MCF 10A (cell line): ENCODE measurements around the gene TEX48. TPM values are rescaled to one million over a fixed set of nuclear protein-coding genes. Genes with fewer than 3 reads are reported as not detected.

Experiments used
- BruUV-seq: library from RNA; stranded (reverse); fragments of 400-500 nt; replicated peaks from 2 replicates; lab custom pipeline; 2021; lab: Mats Ljungman, UMichigan
- CTCF ChIA-PET: fragments of 300-600 bp; sonication (Branson Sonifier 250); formaldehyde crosslinking; extraction: SDS; loops from one replicate; lab custom pipeline; 2021; ENCODE audit warnings: antibody characterized with exemption, inconsistent platforms; lab: Yijun Ruan, JAX
- POLR2A ChIA-PET: fragments of 300-600, 350-650 bp; sonication (Branson Sonifier 250); formaldehyde crosslinking; extraction: SDS; loops from one replicate; lab custom pipeline; 2020; ENCODE audit warnings: antibody characterized with exemption, inconsistent platforms; lab: Yijun Ruan, JAX
- DNase-seq: peaks from one replicate; pipeline ENCODE4 v3.0.0-alpha.2; 2018; ENCODE audit not compliant: unreplicated experiment
- H3K27ac Mint-ChIP-seq: one replicate; pipeline ENCODE4 v1.8.0; 2022; ENCODE audit warnings: mild to moderate bottlenecking, low read depth, mixed read lengths; ENCODE audit not compliant: unreplicated experiment
- H3K27me3 Mint-ChIP-seq: one replicate; pipeline ENCODE4 v1.8.0; 2022; ENCODE audit warnings: mixed read lengths; ENCODE audit not compliant: insufficient read depth, unreplicated experiment
- H3K36me3 Mint-ChIP-seq: one replicate; pipeline ENCODE4 v1.8.0; 2022; ENCODE audit warnings: mild to moderate bottlenecking, moderate library complexity, mixed read lengths; ENCODE audit not compliant: insufficient read depth, unreplicated experiment
- H3K4me1 Mint-ChIP-seq: one replicate; pipeline ENCODE4 v1.8.0; 2022; ENCODE audit warnings: mixed read lengths; ENCODE audit not compliant: insufficient read depth, unreplicated experiment
- H3K4me3 Mint-ChIP-seq: one replicate; pipeline ENCODE4 v1.8.0; 2022; ENCODE audit warnings: mild to moderate bottlenecking, moderate library complexity, mixed read lengths; ENCODE audit not compliant: unreplicated experiment
- H3K9me3 Mint-ChIP-seq: one replicate; pipeline ENCODE4 v1.8.0; 2022; ENCODE audit warnings: mixed read lengths; ENCODE audit not compliant: unreplicated experiment
- intact Hi-C: fragments of 100-400 bp; cut with micrococcal nuclease; formaldehyde crosslinking; loops from 2 replicates; pipeline ENCODE4 v1.14.1; 2022
- total RNA-seq: library from RNA; stranded (reverse); gene quantifications from 2 replicates; pipeline ENCODE4 v1.2.3, GENCODE V29; 2022
- TF ChIP-seq, protein P1 (sequence below): fragments of 200-600 bp; IDR thresholded peaks from one replicate; pipeline ENCODE4 v1.8.0; 2022; ENCODE audit warnings: antibody characterized with exemption, mild to moderate bottlenecking; ENCODE audit not compliant: unreplicated experiment

TEX48 gene
- total RNA-seq, 1 experiment from 2014 or later, result not detected

GRCh38 chr9:114629563-114630090, 52.4 kb downstream of the TEX48 start:
- intact Hi-C loops, result no loop called here
- Mint-ChIP-seq H3K27ac (no peak overlapping the region), H3K9me3 (no peaks in the 10 kb centered on the region), H3K4me3 (no peak overlapping the region), H3K36me3 (peaks cover 7% of the 10 kb centered on the region), H3K4me1 (no peaks in the 10 kb centered on the region), H3K27me3 (no peaks in the 10 kb centered on the region)
- ChIA-PET CTCF (interaction anchor here (0.6 to 1.5 kb wide), 6 partner anchors 19 to 243 kb away, joined by 3 to 4 read pairs (median 4); no protein-coding TSS in a partner anchor), POLR2A (no interaction called here)
- no TSS peak for BruUV-seq
- TF ChIP-seq, protein P1, sequence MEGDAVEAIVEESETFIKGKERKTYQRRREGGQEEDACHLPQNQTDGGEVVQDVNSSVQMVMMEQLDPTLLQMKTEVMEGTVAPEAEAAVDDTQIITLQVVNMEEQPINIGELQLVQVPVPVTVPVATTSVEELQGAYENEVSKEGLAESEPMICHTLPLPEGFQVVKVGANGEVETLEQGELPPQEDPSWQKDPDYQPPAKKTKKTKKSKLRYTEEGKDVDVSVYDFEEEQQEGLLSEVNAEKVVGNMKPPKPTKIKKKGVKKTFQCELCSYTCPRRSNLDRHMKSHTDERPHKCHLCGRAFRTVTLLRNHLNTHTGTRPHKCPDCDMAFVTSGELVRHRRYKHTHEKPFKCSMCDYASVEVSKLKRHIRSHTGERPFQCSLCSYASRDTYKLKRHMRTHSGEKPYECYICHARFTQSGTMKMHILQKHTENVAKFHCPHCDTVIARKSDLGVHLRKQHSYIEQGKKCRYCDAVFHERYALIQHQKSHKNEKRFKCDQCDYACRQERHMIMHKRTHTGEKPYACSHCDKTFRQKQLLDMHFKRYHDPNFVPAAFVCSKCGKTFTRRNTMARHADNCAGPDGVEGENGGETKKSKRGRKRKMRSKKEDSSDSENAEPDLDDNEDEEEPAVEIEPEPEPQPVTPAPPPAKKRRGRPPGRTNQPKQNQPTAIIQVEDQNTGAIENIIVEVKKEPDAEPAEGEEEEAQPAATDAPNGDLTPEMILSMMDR, result no peak
- DNase-seq, result no peak

DNA sequence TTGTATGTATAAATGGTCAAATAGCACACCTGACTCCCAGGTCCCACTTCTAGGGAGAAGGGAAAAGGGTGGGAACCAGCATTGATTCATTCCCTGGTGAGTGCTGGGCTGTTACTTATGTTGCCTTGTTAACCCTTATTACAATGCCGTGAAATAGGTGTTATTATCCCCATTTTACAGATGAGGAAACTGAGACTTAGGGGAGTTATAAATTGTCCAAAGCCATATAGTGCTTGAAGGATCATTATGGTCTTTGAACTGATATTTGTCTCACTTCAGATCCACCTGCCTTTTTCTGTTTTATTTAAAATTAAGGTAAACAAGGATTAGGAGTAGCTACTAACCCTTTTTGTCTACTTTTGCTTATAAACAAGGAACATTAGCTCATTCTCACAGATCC, 54.4 kb downstream of the TEX48 start:
- TF ChIP-seq, protein P1, result no peak
- ChIA-PET POLR2A (no interaction called here), CTCF (interaction anchor here (0.7 to 1.5 kb wide), 3 partner anchors 25 to 207 kb away, joined by 3 to 4 read pairs (median 4); no protein-coding TSS in a partner anchor)
- DNase-seq, result no peak
- H3K36me3 Mint-ChIP-seq, result peaks cover 12% of the 10 kb centered on the region
- no peak overlapping the region for H3K4me3 Mint-ChIP-seq
- no TSS peak for BruUV-seq
- no peaks in the 10 kb centered on the region for H3K4me1 Mint-ChIP-seq
- no peaks in the 10 kb centered on the region for H3K27me3 Mint-ChIP-seq
- intact Hi-C loops, result no loop called here
- no peaks in the 10 kb centered on the region for H3K9me3 Mint-ChIP-seq
- no peak overlapping the region for H3K27ac Mint-ChIP-seq

GRCh38 chr9:114626415-114627020, 55.5 kb downstream of the TEX48 start:
- POLR2A ChIA-PET, result no interaction called here
- no peak overlapping the region for H3K27ac Mint-ChIP-seq
- H3K36me3 Mint-ChIP-seq, result peaks cover 12% of the 10 kb centered on the region
- TF ChIP-seq, protein P1, result no peak
- no peaks in the 10 kb centered on the region for H3K9me3 Mint-ChIP-seq
- no peak overlapping the region for H3K4me3 Mint-ChIP-seq
- intact Hi-C loops, result no loop called here
- no TSS peak for BruUV-seq
- no peak for DNase-seq
- CTCF ChIA-PET, result interaction anchor here (0.9 to 1.5 kb wide), 3 partner anchors 192 to 222 kb away, joined by 3 to 4 read pairs (median 3); no protein-coding TSS in a partner anchor
- H3K27me3 Mint-ChIP-seq, result no peaks in the 10 kb centered on the region
- peaks cover 7% of the 10 kb centered on the region for H3K4me1 Mint-ChIP-seq

DNA sequence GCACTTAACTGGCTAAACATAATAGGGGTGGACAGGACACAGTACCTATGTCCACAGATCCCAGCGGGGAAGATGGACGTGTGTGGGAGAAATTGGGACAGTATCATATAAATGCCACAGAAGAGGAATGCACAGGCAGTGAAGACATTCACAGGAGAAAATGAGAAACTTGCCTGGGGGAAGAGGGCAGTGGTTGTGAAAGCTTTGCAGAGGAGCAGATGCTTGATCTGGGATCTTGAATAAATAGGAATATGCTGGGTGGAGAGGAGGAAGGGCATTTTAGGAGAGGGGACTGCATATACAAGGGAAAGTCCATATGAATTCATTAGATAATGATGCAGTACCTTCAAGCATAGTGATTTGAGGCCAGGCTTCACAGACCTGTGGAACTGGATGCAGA, 57.3 kb downstream of the TEX48 start:
- TF ChIP-seq, protein P1, result no peak
- intact Hi-C loops, result no loop called here
- Mint-ChIP-seq H3K36me3 (peaks cover 19% of the 10 kb centered on the region), H3K4me3 (no peak overlapping the region), H3K9me3 (no peaks in the 10 kb centered on the region), H3K27ac (no peak overlapping the region), H3K4me1 (peaks cover 9% of the 10 kb centered on the region), H3K27me3 (no peaks in the 10 kb centered on the region)
- no TSS peak for BruUV-seq
- ChIA-PET CTCF (interaction anchor here (1.0 kb wide), 1 partner anchor 14 kb away, joined by 3 read pairs; no protein-coding TSS in a partner anchor), POLR2A (interaction anchor here (0.9 kb wide), 1 partner anchor 13 kb away, joined by 4 read pairs; no protein-coding TSS in a partner anchor)
- no peak for DNase-seq
